Suppressor macrophage treated with lipopolysaccharide for 1 hour (primary cell): ENCODE results near the gene RSRC1.
"Not testable (repeated sequence)": the region's sequence is repeated elsewhere in the genome, so short reads cannot be mapped to it uniquely, and the experiment has no call there.

Experiments used
- DNase-seq, 3 donors: peaks; one replicate each; pipeline ENCODE4 v3.0.0-alpha.2; 2020 to 2022

The RSRC1 gene

GRCh38 chr3:158101335-158102241, 8.3 kb upstream of the RSRC1 start:
- DNase-seq, result peak in 1 of 3 donors; percentile 4

GRCh38 chr3:158102242-158103080, 7.4 kb upstream of the RSRC1 start:
- peak in 1 of 3 donors; percentile 3 for DNase-seq

- DNase-seq, result peak in 2 of 3 donors; percentile 20 to 38
Measured at GRCh38 chr3:158103081-158103886, 6.6 kb upstream of the RSRC1 start.

GRCh38 chr3:158103887-158104327, 6.0 kb upstream of the RSRC1 start:
- no peak for DNase-seq

- no peak for DNase-seq
Measured at GRCh38 chr3:158104431-158104921, 5.4 kb upstream of the RSRC1 start.

GRCh38 chr3:158105119-158105709, 4.7 kb upstream of the RSRC1 start:
- DNase-seq, result peak in 2 of 3 donors; percentile 36 to 54

- peak in 2 of 3 donors; percentile 52 to 65 for DNase-seq
Measured at GRCh38 chr3:158105710-158106253, 4.1 kb upstream of the RSRC1 start.

- DNase-seq, result peak in 1 of 3 donors; percentile 15
Measured at GRCh38 chr3:158106766-158107471, 3.0 kb upstream of the RSRC1 start.

- DNase-seq, result peak; percentile 24 to 53 (median 44)
Measured at GRCh38 chr3:158107605-158108444, 2.1 kb upstream of the RSRC1 start.

- DNase-seq, result peak; percentile 42 to 80 (median 68)
Measured at GRCh38 chr3:158108445-158108985, 1.4 kb upstream of the RSRC1 start.

GRCh38 chr3:158109295-158109803, 540 bp upstream of the RSRC1 start:
- peak in 1 of 3 donors; percentile 11 for DNase-seq

- no peak for DNase-seq
Measured at GRCh38 chr3:158110658-158111018, 749 bp downstream of the RSRC1 start.

- peak in 1 of 3 donors; percentile 18 for DNase-seq
Measured at GRCh38 chr3:158111861-158112260, 2.0 kb downstream of the RSRC1 start.

- DNase-seq, result not testable (repeated sequence)
Measured at GRCh38 chr3:158113595-158113994, 3.7 kb downstream of the RSRC1 start.

GRCh38 chr3:158120330-158120729, 10.4 kb downstream of the RSRC1 start:
- no peak for DNase-seq

GRCh38 chr3:158121295-158121694, 11.4 kb downstream of the RSRC1 start:
- DNase-seq, result peak in 1 of 3 donors; percentile 11

GRCh38 chr3:158122721-158123120, 12.8 kb downstream of the RSRC1 start:
- not testable (repeated sequence) for DNase-seq

- DNase-seq, result no peak
Measured at GRCh38 chr3:158127250-158128219, 17.6 kb downstream of the RSRC1 start.
